ENCODE measurements around the gene SLC13A4.
"Not testable (repeated sequence)": the region's sequence is repeated elsewhere in the genome, so short reads cannot be mapped to it uniquely, and the experiment has no call there.

The SLC13A4 gene

GRCh38 chr7:135697276-135698049 lies 30.5 kb downstream of the SLC13A4 start:
- no peak for DNase-seq (ENCODE audit: low read depth in 2 of 2)

DNA sequence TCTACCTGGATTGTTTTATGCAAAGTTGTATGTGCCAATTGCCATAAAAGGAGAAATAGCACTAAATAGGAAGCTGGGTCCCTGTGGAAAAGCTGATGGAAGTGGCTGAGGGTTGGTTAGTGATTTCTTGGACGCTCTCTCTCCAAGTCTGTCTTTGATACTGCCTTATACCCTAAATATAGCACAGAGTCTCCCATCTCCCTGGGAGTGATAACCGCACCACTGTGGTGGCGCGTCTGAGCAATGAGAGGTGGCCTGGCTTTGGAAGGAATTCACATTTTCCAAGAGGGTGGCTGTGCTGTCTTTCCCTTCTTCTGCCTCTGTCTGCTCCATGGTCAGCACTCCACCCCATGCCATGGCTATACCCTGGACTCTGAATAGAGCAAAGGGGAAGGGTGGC lies 34.4 kb downstream of the SLC13A4 start:
- DNase-seq (ENCODE audit: low read depth in 2 of 2) = no peak

DNA sequence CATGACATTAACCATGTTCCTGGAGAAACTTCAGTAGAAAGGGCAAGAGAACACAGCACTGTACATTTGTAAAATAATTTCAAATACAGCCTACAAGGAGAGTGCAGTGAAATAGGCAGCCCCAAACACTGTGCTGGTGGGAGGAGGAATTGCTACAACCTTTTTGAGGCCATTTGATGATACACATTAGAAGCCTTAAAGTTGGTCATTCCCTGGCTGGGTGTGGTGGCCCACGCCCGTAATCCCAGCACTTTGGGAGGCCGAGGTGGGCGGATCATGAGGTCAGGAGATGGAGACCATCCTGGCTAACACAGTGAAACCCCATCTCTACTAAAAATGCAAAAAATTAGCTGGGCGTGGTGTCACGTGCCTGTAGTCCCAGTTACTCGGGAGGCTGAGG lies 35.4 kb downstream of the SLC13A4 start:
- DNase-seq (ENCODE audit: low read depth in 2 of 2) = not testable (repeated sequence)

- DNase-seq (ENCODE audit: low read depth in 2 of 2) = no peak
These were observed 35.9 kb downstream of the SLC13A4 start for GRCh38 chr7:135692055-135692454.

DNA sequence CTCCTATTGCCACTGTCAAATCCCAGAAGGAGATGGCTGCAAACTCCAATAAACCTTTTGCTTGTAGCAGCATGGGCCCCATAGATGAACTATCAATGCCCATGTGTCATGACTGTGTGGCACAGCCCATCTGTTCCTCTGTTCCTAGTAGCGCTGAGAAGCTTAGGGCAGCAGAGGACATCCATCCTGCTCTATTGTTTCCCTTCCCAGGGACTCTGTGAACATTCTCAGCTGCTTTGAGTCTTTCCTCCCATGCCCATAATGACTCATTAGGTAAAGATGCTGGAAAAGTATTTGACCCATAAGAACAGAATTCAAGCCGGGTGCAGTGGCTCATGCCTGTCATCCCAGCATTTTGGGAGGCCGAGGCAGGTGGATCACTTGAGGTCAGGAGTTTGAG lies 37.4 kb downstream of the SLC13A4 start:
- no peak for DNase-seq (ENCODE audit: low read depth in 2 of 2)

- no peak for DNase-seq (ENCODE audit: low read depth in 2 of 2)
These were observed 40.5 kb downstream of the SLC13A4 start for GRCh38 chr7:135687466-135687865.

- no peak for DNase-seq (ENCODE audit: low read depth in 2 of 2)
These were observed 42.5 kb downstream of the SLC13A4 start for GRCh38 chr7:135685306-135686084.

DNA sequence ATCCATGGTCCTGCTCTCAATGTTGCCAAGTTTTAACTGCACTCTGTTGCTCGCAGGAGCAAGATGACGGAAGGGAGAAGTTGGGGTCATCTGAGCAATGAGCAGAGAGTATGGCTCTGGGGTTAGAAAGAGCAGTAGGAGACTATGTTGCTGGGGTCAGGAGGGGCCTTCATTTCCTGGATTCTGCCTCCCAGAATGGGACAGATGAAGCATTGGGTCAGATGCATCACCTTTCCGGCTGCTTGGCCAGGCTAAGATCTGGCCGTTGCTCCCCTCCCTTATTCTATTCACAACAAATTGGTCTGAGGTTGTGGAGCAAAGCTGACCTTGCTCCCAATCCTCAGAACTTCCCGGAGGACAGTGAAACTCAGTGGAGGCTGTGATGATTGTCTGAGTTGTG lies 43.3 kb downstream of the SLC13A4 start:
- DNase-seq (ENCODE audit: low read depth in 2 of 2) = no peak

- DNase-seq (ENCODE audit: low read depth in 2 of 2) = no peak
These were observed 43.9 kb downstream of the SLC13A4 start for GRCh38 chr7:135684136-135684535.

GRCh38 chr7:135683609-135684008 lies 44.4 kb downstream of the SLC13A4 start:
- no peak for DNase-seq (ENCODE audit: low read depth in 2 of 2)

DNA sequence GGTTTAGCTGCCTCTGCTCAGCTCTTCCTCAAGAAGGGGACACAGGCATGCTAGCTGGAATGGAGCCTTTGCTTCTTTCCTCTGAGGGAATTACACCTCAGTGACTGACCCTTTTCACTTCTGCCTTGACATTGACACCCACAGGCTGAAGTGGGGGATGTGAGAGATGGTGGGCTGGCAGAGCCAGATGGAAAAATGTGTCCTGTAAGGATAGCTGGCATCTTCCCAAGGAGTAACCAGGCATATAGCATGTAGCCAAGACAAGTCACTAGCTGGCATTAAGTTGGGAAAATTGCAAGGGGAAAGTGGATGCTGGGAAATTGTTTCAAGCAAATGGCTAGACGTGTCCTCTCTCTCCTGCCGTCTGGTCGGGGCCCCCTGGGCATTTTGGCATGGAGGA lies 45.8 kb downstream of the SLC13A4 start:
- no peak for DNase-seq (ENCODE audit: low read depth in 2 of 2)

DNA sequence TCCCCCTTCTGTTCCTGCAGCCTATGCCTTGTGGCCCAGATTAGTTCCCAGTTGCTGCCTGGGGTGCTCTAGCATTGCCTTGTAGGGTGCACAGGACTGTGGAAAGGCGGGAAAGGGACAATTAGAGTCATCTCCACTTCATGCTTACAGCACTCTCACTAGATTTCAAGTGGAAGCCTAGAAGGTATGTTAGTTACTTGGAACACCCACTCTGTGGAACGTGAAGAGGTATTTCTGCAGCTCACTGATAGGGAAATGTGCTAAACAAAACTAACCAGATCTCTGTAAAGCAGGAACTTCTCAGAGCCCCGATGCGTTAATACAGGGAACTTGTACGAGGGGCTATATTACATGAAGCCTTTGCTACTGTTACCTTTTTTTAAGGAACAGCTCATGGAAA lies 46.2 kb downstream of the SLC13A4 start:
- DNase-seq (ENCODE audit: low read depth in 2 of 2) = no peak

GRCh38 chr7:135678612-135679575 lies 49.1 kb downstream of the SLC13A4 start:
- DNase-seq (ENCODE audit: low read depth in 2 of 2) = no peak

DNA sequence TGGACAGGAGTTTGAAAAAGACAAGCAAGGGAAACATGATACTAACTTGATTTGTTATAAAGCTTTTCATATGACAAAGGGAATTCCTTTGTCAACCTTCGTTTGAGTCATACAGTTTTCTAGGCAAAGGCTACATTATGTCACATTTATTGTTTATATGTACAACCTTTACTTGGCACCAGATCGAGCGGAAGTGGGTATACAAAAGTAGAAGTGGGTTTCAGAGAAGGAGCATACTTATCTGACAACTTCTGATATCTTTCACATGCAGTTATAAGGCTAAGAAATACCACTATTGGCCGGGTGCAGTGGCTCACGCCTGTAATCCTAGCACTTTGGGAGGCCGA lies 54.7 kb downstream of the SLC13A4 start:
- DNase-seq (ENCODE audit: low read depth in 2 of 2) = no peak

DNA sequence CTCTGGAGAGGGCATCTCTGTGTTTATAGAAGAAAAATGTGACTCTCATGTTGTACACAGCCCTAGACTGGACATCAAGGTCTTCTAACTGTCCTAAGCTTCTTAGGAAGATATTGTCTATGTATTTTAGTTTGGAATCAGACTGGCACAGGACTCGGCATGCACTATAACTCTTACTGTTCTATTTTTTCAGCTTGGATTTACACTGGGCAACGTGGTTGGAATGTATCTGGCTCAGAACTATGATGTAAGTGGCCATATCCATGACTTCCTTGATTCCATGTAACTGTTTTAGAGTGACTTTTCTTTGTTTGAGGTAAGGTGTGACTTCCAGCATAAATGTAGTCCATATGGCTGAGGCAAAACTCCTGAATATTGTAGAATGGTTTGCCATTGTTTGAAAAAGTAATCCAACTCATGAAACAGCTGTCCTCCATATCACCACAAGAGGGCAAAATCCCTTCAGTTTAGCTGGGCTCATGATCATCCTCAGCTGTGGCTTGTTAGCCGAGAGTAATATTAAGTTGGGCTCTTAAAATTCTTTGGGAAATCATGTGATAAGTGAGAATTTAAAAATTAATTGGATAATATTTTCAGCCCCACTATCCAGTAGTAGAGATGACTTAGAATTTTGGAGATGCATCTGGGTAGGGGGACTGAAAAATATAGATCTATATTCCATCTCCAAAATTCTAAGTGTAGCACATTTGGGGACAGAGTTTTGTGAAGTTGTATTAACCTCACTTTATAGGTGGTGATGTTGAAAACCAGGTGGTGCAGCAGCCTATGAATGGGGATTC lies 55.2 kb downstream of the SLC13A4 start:
- no peak for DNase-seq (ENCODE audit: low read depth in 2 of 2)

- DNase-seq (ENCODE audit: low read depth in 2 of 2) = no peak
These were observed 57.8 kb downstream of the SLC13A4 start for GRCh38 chr7:135670179-135670578.

GRCh38 chr7:135669774-135670173 lies 58.2 kb downstream of the SLC13A4 start:
- no peak for DNase-seq (ENCODE audit: low read depth in 2 of 2)

- not testable (repeated sequence) for DNase-seq (ENCODE audit: low read depth in 2 of 2)
These were observed 59.1 kb downstream of the SLC13A4 start for GRCh38 chr7:135668852-135669395.

DNA sequence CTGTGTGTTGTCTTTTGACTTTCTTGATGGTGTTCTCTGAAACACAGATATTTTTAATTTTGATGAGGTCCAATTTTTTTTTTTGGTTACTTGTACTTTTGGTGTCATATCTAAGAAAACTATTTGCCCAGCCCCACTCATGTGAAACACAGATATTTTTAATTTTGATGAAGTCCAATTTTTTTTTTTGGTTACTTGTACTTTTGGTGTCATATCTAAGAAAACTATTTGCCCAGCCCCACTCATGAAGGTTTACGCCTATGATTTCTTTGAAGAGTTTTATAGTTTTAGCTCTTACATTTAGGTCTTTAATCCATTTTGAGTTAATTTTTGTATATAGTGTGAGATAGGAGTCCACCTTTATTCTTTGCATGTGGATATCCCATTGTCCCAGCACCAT lies 60.4 kb downstream of the SLC13A4 start:
- DNase-seq (ENCODE audit: low read depth in 2 of 2) = not testable (repeated sequence)

DNA sequence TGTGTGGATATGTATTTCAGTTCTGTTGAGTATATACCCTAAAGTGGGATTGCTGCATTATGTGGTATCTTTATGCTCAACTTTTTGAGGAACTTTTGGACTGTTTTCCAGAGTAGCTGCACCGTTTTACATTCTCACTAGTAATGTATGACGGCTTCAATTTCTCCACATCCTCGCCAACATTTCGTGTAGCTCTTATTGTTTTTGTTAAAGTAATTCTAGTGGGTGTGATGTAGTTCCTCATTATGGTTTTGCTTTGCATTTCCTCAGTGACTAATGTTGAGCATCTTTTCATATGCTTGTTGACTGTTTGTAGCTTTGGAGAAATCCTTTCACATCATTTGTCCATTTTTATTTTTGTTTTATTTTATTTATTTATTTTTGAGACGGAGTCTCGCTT lies 61.1 kb downstream of the SLC13A4 start:
- no peak for DNase-seq (ENCODE audit: low read depth in 2 of 2)

DNA sequence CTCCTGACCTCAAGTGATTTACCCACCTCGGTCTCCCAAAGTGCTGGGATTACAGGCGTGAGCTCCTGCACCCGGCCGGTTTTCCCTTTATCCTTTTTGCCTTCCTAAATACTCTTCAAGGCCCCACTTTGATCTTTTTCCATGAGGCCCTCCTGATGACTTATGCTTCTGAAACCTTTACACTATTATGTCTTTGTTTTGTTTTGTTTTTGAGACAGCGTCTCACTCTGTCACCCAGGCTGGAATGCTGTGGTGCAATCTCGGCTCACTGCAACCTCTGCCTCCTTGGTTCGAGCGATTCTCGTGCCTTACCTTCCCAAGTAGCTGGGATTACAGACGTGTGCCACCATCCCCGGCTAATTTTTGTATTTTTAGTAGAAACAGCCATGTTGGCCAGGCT lies 61.8 kb downstream of the SLC13A4 start:
- no peak for DNase-seq (ENCODE audit: low read depth in 2 of 2)
